Skeletal muscle satellite cell (primary cell): ENCODE data around the gene CANT1.
"Not testable (repeated sequence)": the region's sequence is repeated elsewhere in the genome, so short reads cannot be mapped to it uniquely, and the experiment has no call there.

Source experiments
- H3K27me3 ChIP-seq: 2 replicates; pipeline ENCODE4 v1.7.0; 2013; ENCODE audit warnings: low read length; ENCODE audit not compliant: control insufficient read depth, insufficient read depth
- H3K36me3 ChIP-seq: 2 replicates; pipeline ENCODE4 v1.7.0; 2013; ENCODE audit warnings: mild to moderate bottlenecking, control low read depth, low read length; ENCODE audit not compliant: insufficient read depth
- H3K4me1 ChIP-seq: 2 replicates; pipeline ENCODE4 v1.7.0; 2013; ENCODE audit warnings: low read length; ENCODE audit not compliant: control insufficient read depth, insufficient read depth
- H3K4me2 ChIP-seq: 2 replicates; pipeline ENCODE4 v1.7.0; 2013; ENCODE audit warnings: mild to moderate bottlenecking, low read length
- H3K4me3 ChIP-seq: 2 replicates; pipeline ENCODE4 v1.7.0; 2013; ENCODE audit warnings: low read length
- H3K9ac ChIP-seq: 2 replicates; pipeline ENCODE4 v1.7.0; 2013; ENCODE audit warnings: mild to moderate bottlenecking, low read depth, low read length, moderate library complexity
- H3K9me3 ChIP-seq: replicated peaks from 2 replicates; pipeline ENCODE4 v1.7.0; 2013; ENCODE audit warnings: mild to moderate bottlenecking, control low read depth, low read length

CANT1 gene

GRCh38 chr17:79031996-79032875, 22.7 kb upstream of the CANT1 start:
- H3K4me3 ChIP-seq, result no peak overlapping the region
- H3K27me3 ChIP-seq, result peaks cover 21% of the 10 kb centered on the region
- H3K9ac ChIP-seq, result no peak overlapping the region
- H3K4me2 ChIP-seq, result no peak overlapping the region
- H3K4me1 ChIP-seq, result peaks cover 41% of the 10 kb centered on the region
- H3K36me3 ChIP-seq, result no peaks in the 10 kb centered on the region
- no peaks in the 10 kb centered on the region for H3K9me3 ChIP-seq

- H3K9me3 ChIP-seq, H3K4me2 ChIP-seq, H3K9ac ChIP-seq, H3K4me3 ChIP-seq, H3K36me3 ChIP-seq: not testable (repeated sequence)
- peaks cover 42% of the 10 kb centered on the region for H3K4me1 ChIP-seq
- peaks cover 21% of the 10 kb centered on the region for H3K27me3 ChIP-seq
Observed at GRCh38 chr17:79030636-79031035, 21.1 kb upstream of the CANT1 start.

- no peaks in the 10 kb centered on the region for H3K36me3 ChIP-seq
- H3K4me1 ChIP-seq, result peaks cover 53% of the 10 kb centered on the region
- H3K9me3 ChIP-seq, result no peaks in the 10 kb centered on the region
- H3K4me2 ChIP-seq, result no peak overlapping the region
- no peak overlapping the region for H3K4me3 ChIP-seq
- H3K9ac ChIP-seq, result no peak overlapping the region
- H3K27me3 ChIP-seq, result peaks cover 27% of the 10 kb centered on the region
Observed at GRCh38 chr17:79029327-79030009, 19.9 kb upstream of the CANT1 start.

- no peaks in the 10 kb centered on the region for H3K36me3 ChIP-seq
- no peaks in the 10 kb centered on the region for H3K9me3 ChIP-seq
- H3K4me3 ChIP-seq, result peak overlapping the region; percentile 36
- H3K9ac ChIP-seq, result no peak overlapping the region
- H3K4me2 ChIP-seq, result peak overlapping the region; percentile 84
- peaks cover 32% of the 10 kb centered on the region for H3K27me3 ChIP-seq
- H3K4me1 ChIP-seq, result peaks cover 57% of the 10 kb centered on the region
Observed at GRCh38 chr17:79028496-79029326, 19.1 kb upstream of the CANT1 start.

GRCh38 chr17:79027925-79028491, 18.4 kb upstream of the CANT1 start:
- Histone ChIP-seq H3K4me3 (peak overlapping the region; percentile 36), H3K9ac (peak overlapping the region; percentile 55), H3K9me3 (no peaks in the 10 kb centered on the region), H3K27me3 (peaks cover 38% of the 10 kb centered on the region), H3K4me1 (peaks cover 56% of the 10 kb centered on the region), H3K36me3 (no peaks in the 10 kb centered on the region), H3K4me2 (peak overlapping the region; percentile 84)

GRCh38 chr17:79027274-79027924, 17.8 kb upstream of the CANT1 start:
- Histone ChIP-seq H3K36me3 (no peaks in the 10 kb centered on the region), H3K4me3 (peak overlapping the region; percentile 36), H3K27me3 (peaks cover 43% of the 10 kb centered on the region), H3K9ac (peak overlapping the region; percentile 55), H3K4me1 (peaks cover 56% of the 10 kb centered on the region), H3K4me2 (peak overlapping the region; percentile 84), H3K9me3 (no peaks in the 10 kb centered on the region)

GRCh38 chr17:79026376-79027273, 17.1 kb upstream of the CANT1 start:
- H3K4me3 ChIP-seq, result peak overlapping the region; percentile 60
- H3K27me3 ChIP-seq, result peaks cover 37% of the 10 kb centered on the region
- H3K36me3 ChIP-seq, result no peaks in the 10 kb centered on the region
- H3K4me1 ChIP-seq, result peaks cover 56% of the 10 kb centered on the region
- H3K9me3 ChIP-seq, result no peaks in the 10 kb centered on the region
- H3K9ac ChIP-seq, result peak overlapping the region; percentile 55
- peak overlapping the region; percentile 84 for H3K4me2 ChIP-seq

GRCh38 chr17:79024901-79025737, 15.6 kb upstream of the CANT1 start:
- H3K4me1 ChIP-seq, result peaks cover 58% of the 10 kb centered on the region
- H3K27me3 ChIP-seq, result peaks cover 48% of the 10 kb centered on the region
- peak overlapping the region; percentile 70 for H3K4me3 ChIP-seq
- H3K9me3 ChIP-seq, result no peaks in the 10 kb centered on the region
- peak overlapping the region; percentile 83 for H3K4me2 ChIP-seq
- H3K36me3 ChIP-seq, result no peaks in the 10 kb centered on the region
- H3K9ac ChIP-seq, result peak overlapping the region; percentile 50

GRCh38 chr17:79023886-79024771, 14.6 kb upstream of the CANT1 start, which contains the start of gene C1QTNF1:
TSS of gene C1QTNF1 (plus strand) at chr17:79024169. CDS start at chr17:79043969, 19,800 bp downstream.
- Histone ChIP-seq H3K4me2 (peak within 1 kb of the TSS; percentile 83), H3K9ac (peak within 1 kb of the TSS; percentile 50), H3K27me3 (peaks cover 47% of the 10 kb centered on the region), H3K9me3 (no peaks in the 10 kb centered on the region), H3K36me3 (no peaks in the 10 kb centered on the region), H3K4me1 (peaks cover 57% of the 10 kb centered on the region), H3K4me3 (peak within 1 kb of the TSS; percentile 70)
